Activated T-helper 1 cell treated with anti-CD3 and anti-CD28 coated beads, Interleukin-12 subunit alpha, Interleukin-12 subunit beta, Interleukin-2, Interleukin-4 antibody, amounts not matched to agents 30 ng/mL and 10 ng/mL and 1 ng/mL, durations not matched to agents 14 hours and 24 hours and 36 hours (primary cell): ENCODE measurements around the gene PLCXD3. TPM values are rescaled to one million over a fixed set of nuclear protein-coding genes. Genes with fewer than 3 reads are reported as not detected.
"Not testable (repeated sequence)": the region's sequence is repeated elsewhere in the genome, so short reads cannot be mapped to it uniquely, and the experiment has no call there.

Experiments
- DNase-seq: peaks from one replicate; pipeline ENCODE4 v3.0.0; 2021; ENCODE audit warnings: low spot score
- H3K27ac Mint-ChIP-seq: one replicate; pipeline ENCODE4 v1.8.0; 2021; ENCODE audit warnings: mild to moderate bottlenecking, mixed read lengths
- H3K27me3 Mint-ChIP-seq: one replicate; pipeline ENCODE4 v1.8.0; 2022; ENCODE audit warnings: mild to moderate bottlenecking, moderate library complexity, mixed read lengths; ENCODE audit not compliant: insufficient read depth
- H3K36me3 Mint-ChIP-seq: one replicate; pipeline ENCODE4 v1.8.0; 2021; ENCODE audit warnings: low read depth, mixed read lengths
- H3K4me1 Mint-ChIP-seq: one replicate; pipeline ENCODE4 v1.8.0; 2021; ENCODE audit warnings: low read depth, mixed read lengths
- H3K4me3 Mint-ChIP-seq: one replicate; pipeline ENCODE4 v1.8.0; 2021; ENCODE audit warnings: mild to moderate bottlenecking, moderate library complexity, mixed read lengths
- H3K9me3 Mint-ChIP-seq: one replicate; pipeline ENCODE4 v1.8.0; 2021; ENCODE audit warnings: mixed read lengths
- intact Hi-C: fragments of 100-400 bp; cut with micrococcal nuclease; formaldehyde crosslinking; loops from one replicate; pipeline ENCODE4 v1.15.1; 2024
- total RNA-seq: library from RNA; stranded (reverse); gene quantifications from 2 replicates; pipeline ENCODE4 v1.2.3, GENCODE V29; 2022

Gene PLCXD3
- total RNA-seq, 1 donor from 2014 or later, result not detected

- no peak overlapping the region for H3K27ac Mint-ChIP-seq
- H3K9me3 Mint-ChIP-seq, result no peaks in the 10 kb centered on the region
- no peaks in the 10 kb centered on the region for H3K27me3 Mint-ChIP-seq
- no peak for DNase-seq
- intact Hi-C loops, result no loop called here
- no peaks in the 10 kb centered on the region for H3K4me1 Mint-ChIP-seq
- no peak overlapping the region for H3K4me3 Mint-ChIP-seq
- no peaks in the 10 kb centered on the region for H3K36me3 Mint-ChIP-seq
Observed at GRCh38 chr5:41347569-41347968, 162.8 kb downstream of the PLCXD3 start.

- Mint-ChIP-seq H3K36me3 (no peaks in the 10 kb centered on the region), H3K27ac (no peak overlapping the region), H3K4me1 (no peaks in the 10 kb centered on the region), H3K9me3 (no peaks in the 10 kb centered on the region), H3K27me3 (no peaks in the 10 kb centered on the region), H3K4me3 (no peak overlapping the region)
- no peak for DNase-seq
- intact Hi-C loops, result no loop called here
Observed at GRCh38 chr5:41346609-41347008, 163.8 kb downstream of the PLCXD3 start.

- Mint-ChIP-seq H3K9me3 (no peaks in the 10 kb centered on the region), H3K27ac (no peak overlapping the region), H3K27me3 (no peaks in the 10 kb centered on the region), H3K4me1 (no peaks in the 10 kb centered on the region), H3K4me3 (no peak overlapping the region), H3K36me3 (no peaks in the 10 kb centered on the region)
- DNase-seq, result no peak
- intact Hi-C loops, result no loop called here
Observed at GRCh38 chr5:41345295-41345694, 165.1 kb downstream of the PLCXD3 start.

GRCh38 chr5:41339339-41339738 is 171.1 kb downstream of the PLCXD3 start:
- Mint-ChIP-seq H3K27me3 (no peaks in the 10 kb centered on the region), H3K27ac (no peak overlapping the region), H3K4me1 (no peaks in the 10 kb centered on the region), H3K36me3 (no peaks in the 10 kb centered on the region), H3K9me3 (no peaks in the 10 kb centered on the region), H3K4me3 (no peak overlapping the region)
- intact Hi-C loops, result no loop called here
- no peak for DNase-seq

GRCh38 chr5:41338136-41338675 is 172.2 kb downstream of the PLCXD3 start:
- intact Hi-C loops, result no loop called here
- no peaks in the 10 kb centered on the region for H3K9me3 Mint-ChIP-seq

GRCh38 chr5:41337724-41338123 is 172.7 kb downstream of the PLCXD3 start:
- intact Hi-C loops, result no loop called here
- H3K27ac Mint-ChIP-seq, result no peak overlapping the region
- H3K36me3 Mint-ChIP-seq, result no peaks in the 10 kb centered on the region
- H3K4me1 Mint-ChIP-seq, result no peaks in the 10 kb centered on the region
- H3K9me3 Mint-ChIP-seq, result no peaks in the 10 kb centered on the region
- no peaks in the 10 kb centered on the region for H3K27me3 Mint-ChIP-seq
- no peak overlapping the region for H3K4me3 Mint-ChIP-seq
- DNase-seq, result no peak

More at GRCh38 chr5:41338136-41338675, 172.2 kb downstream of the PLCXD3 start:
- no peak overlapping the region for H3K4me3 Mint-ChIP-seq
- H3K27me3 Mint-ChIP-seq, result no peaks in the 10 kb centered on the region
- H3K36me3 Mint-ChIP-seq, result no peaks in the 10 kb centered on the region
- no peak for DNase-seq
- H3K4me1 Mint-ChIP-seq, result no peaks in the 10 kb centered on the region
- no peak overlapping the region for H3K27ac Mint-ChIP-seq

GRCh38 chr5:41337216-41337615 is 173.2 kb downstream of the PLCXD3 start:
- Mint-ChIP-seq H3K36me3 (no peaks in the 10 kb centered on the region), H3K4me3 (no peak overlapping the region), H3K27ac (no peak overlapping the region), H3K9me3 (no peaks in the 10 kb centered on the region), H3K27me3 (no peaks in the 10 kb centered on the region), H3K4me1 (no peaks in the 10 kb centered on the region)
- no peak for DNase-seq
- intact Hi-C loops, result no loop called here

GRCh38 chr5:41336471-41336870 is 173.9 kb downstream of the PLCXD3 start:
- no peaks in the 10 kb centered on the region for H3K27me3 Mint-ChIP-seq
- DNase-seq, result no peak
- H3K4me3 Mint-ChIP-seq, result no peak overlapping the region
- H3K27ac Mint-ChIP-seq, result no peak overlapping the region
- H3K9me3 Mint-ChIP-seq, result no peaks in the 10 kb centered on the region
- intact Hi-C loops, result no loop called here
- H3K36me3 Mint-ChIP-seq, result no peaks in the 10 kb centered on the region
- no peaks in the 10 kb centered on the region for H3K4me1 Mint-ChIP-seq

GRCh38 chr5:41335596-41336181 is 174.7 kb downstream of the PLCXD3 start:
- Mint-ChIP-seq H3K4me1 (no peaks in the 10 kb centered on the region), H3K4me3 (no peak overlapping the region), H3K27ac (no peak overlapping the region), H3K27me3 (no peaks in the 10 kb centered on the region), H3K36me3 (no peaks in the 10 kb centered on the region), H3K9me3 (no peaks in the 10 kb centered on the region)
- DNase-seq, result no peak
- intact Hi-C loops, result no loop called here

- Mint-ChIP-seq H3K4me3 (no peak overlapping the region), H3K27ac (no peak overlapping the region), H3K27me3 (no peaks in the 10 kb centered on the region), H3K4me1 (no peaks in the 10 kb centered on the region), H3K36me3 (no peaks in the 10 kb centered on the region), H3K9me3 (no peaks in the 10 kb centered on the region)
- intact Hi-C loops, result no loop called here
- DNase-seq, result no peak
Observed at GRCh38 chr5:41334758-41335157, 175.6 kb downstream of the PLCXD3 start.

GRCh38 chr5:41334221-41334620 is 176.2 kb downstream of the PLCXD3 start:
- no peaks in the 10 kb centered on the region for H3K27me3 Mint-ChIP-seq

GRCh38 chr5:41325074-41325473 is 185.3 kb downstream of the PLCXD3 start:
- Mint-ChIP-seq H3K4me3 (no peak overlapping the region), H3K4me1 (no peaks in the 10 kb centered on the region), H3K27me3 (no peaks in the 10 kb centered on the region), H3K27ac (no peak overlapping the region), H3K9me3 (no peaks in the 10 kb centered on the region), H3K36me3 (no peaks in the 10 kb centered on the region)
- intact Hi-C loops, result no loop called here
- DNase-seq, result no peak

More at GRCh38 chr5:41334221-41334620, 176.2 kb downstream of the PLCXD3 start:
- Mint-ChIP-seq H3K9me3 (no peaks in the 10 kb centered on the region), H3K4me1 (no peaks in the 10 kb centered on the region), H3K4me3 (no peak overlapping the region), H3K27ac (no peak overlapping the region), H3K36me3 (no peaks in the 10 kb centered on the region)
- DNase-seq, result no peak
- intact Hi-C loops, result no loop called here

- DNase-seq, H3K4me3 Mint-ChIP-seq, H3K9me3 Mint-ChIP-seq, H3K4me1 Mint-ChIP-seq, H3K27me3 Mint-ChIP-seq, H3K36me3 Mint-ChIP-seq, H3K27ac Mint-ChIP-seq, intact Hi-C loops: not testable (repeated sequence)
Observed at GRCh38 chr5:41322826-41323225, 187.6 kb downstream of the PLCXD3 start.
